NCI-H2196 (cell line): ENCODE measurements around the gene RHOB.
"Not testable (repeated sequence)": the region's sequence is repeated elsewhere in the genome, so short reads cannot be mapped to it uniquely, and the experiment has no call there.

Source experiments
- DNase-seq: peaks from one replicate; lab custom pipeline; 2025; ENCODE audit not compliant: unreplicated experiment; lab: John Stamatoyannopoulos, UW

The RHOB gene

GRCh38 chr2:20422402-20423271 lies 24.2 kb upstream of the RHOB start:
- DNase-seq, result peak; percentile 18

- DNase-seq, result no peak
Observed at GRCh38 chr2:20423359-20423758, 23.5 kb upstream of the RHOB start.

DNA sequence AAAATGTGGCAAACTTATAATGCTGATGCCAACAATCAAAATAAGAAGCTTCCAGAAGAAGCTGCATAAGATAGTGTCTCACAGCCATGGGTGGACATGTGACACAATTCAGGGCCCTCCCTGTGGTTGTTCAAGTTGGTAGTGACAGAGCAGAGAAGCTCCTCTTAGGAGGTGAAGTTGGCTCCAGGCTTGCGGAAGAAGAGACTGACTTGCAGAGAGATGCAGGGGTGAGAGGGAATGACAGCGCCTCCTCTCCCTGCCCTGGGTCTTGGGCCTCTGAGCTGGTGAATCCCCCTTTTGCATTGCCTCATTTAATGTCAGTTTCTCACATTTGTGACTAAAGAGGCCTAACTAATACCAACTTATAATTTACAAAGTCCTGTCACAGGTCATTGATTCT lies 23.0 kb upstream of the RHOB start:
- DNase-seq, result no peak

DNA sequence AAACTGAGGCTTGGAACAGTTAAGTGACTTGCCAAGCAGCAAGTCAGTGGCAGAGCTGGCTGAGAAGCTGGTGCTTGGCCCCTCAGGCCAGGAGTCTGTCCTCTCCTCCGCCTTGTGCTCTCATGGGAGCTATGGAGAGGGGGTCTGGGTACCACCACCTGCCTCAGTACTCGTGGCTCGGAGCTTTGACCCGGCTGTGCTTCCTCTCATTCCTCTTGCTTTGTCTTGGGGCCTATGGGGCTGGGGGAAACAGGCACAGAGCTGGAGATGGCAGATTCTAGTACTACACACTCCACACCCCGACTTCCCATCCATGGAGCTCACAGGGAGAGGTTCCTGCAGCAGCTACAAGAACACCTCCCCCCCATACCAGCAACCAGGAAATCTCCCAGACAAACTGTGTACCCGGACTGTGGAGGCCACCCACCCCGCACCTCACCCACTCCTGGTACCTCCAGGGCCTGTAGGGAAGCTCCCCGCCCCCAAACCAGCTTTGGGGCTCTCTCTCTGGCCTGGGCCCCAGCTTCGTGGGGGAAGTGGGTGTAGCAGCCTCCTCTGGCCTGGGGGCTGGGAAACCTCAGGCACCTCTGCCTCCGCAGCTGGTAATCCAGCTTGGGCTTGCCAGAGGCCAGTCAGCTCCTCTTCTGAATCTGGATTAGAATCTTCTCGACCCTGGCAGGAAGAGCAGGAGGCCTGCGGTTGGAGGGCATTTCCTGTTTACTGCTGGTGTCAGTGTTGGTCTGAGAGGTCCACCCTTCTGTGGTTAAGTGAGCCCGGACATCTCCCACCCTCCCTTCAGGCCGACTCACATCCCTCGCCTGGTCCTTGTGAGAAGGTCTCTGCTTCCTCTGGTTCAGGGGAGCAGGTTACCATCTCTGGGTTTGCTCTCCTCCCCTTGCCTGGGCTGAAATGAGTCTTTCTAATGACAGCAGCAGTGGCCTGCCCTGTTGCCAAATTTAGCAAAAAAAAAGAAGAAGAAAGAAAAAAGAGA lies 22.3 kb upstream of the RHOB start:
- DNase-seq, result no peak

DNA sequence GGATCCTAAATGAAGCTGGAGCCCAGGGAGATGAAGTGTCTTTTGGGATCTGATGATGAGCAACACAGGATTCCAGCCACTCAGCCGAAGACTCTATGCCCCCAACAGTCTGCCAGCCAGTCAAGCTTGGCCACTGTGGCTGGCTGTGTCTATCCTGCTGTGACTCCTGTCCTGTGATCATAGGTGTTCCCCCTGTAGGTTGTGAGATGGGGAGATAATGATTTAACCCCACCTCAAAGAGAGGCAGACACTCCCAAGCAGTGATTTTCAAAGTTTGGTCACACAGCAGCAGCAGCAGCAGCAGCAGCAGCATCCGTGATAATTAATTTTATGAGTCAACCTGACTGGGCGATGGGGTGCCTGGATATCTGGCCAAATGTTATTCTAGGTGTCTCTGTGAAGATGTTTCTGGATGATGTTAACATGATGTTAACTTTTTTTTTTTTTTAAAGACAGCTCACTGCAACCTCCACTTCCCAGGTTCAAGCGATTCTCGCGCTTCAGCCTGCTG lies 21.4 kb upstream of the RHOB start:
- no peak for DNase-seq

GRCh38 chr2:20425884-20426283 lies 21.0 kb upstream of the RHOB start:
- no peak for DNase-seq

GRCh38 chr2:20427931-20428526 lies 18.8 kb upstream of the RHOB start:
- no peak for DNase-seq

DNA sequence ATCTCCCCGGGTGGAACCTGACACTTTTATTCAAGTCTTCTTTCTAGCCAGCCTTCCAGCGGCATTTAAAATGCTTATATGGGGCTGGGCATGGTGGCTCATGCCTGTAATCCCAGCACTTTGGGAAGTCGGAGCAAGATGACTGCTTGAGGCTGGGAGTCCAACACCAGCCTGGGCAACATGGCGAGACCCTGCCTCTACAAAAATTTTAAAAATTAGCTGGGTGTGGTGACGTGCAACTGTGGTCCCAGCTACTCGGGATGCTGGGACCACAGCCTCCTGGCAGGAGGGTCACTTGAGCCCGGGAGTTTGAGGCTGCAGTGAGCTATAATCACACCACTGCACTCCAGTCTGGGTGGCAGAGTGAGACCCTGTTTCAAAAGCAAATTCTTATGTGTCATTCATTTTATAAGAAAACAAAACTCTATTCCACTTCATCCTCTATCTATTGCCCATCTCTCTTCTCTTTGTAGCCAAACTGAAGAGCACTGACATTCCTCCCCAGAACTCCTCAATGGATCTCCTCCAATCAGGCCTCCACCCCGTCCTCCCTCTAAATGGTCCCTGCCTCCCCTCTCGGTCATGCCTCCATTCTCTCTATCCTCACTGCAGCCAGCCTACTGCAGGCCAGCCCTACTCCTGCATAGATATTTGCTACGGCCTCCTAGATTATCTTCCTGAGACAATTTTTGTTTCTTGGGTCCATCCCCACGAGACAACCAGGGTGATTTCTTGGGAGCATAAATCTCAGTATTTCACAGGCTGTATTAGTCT lies 18.0 kb upstream of the RHOB start:
- no peak for DNase-seq

DNA sequence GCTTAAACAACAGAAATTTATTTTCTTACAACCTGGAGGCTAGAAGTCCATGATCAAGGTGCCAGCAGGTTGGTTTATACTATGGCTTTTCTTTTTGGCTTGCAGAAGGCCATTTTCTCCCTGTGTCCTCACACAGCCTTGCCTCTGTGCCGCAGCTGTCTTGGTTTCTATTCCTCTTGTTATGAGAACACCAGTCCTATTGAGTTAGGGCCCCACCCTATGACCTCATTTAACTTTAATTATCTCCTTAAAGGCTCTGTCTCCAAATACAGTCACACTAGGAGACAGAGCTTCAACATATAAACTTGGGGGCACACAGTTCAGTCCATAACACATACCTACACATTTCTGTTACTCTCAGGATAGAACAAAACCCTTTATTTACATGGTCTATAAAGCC lies 17.3 kb upstream of the RHOB start:
- no peak for DNase-seq

GRCh38 chr2:20430035-20430434 lies 16.8 kb upstream of the RHOB start:
- DNase-seq, result no peak

DNA sequence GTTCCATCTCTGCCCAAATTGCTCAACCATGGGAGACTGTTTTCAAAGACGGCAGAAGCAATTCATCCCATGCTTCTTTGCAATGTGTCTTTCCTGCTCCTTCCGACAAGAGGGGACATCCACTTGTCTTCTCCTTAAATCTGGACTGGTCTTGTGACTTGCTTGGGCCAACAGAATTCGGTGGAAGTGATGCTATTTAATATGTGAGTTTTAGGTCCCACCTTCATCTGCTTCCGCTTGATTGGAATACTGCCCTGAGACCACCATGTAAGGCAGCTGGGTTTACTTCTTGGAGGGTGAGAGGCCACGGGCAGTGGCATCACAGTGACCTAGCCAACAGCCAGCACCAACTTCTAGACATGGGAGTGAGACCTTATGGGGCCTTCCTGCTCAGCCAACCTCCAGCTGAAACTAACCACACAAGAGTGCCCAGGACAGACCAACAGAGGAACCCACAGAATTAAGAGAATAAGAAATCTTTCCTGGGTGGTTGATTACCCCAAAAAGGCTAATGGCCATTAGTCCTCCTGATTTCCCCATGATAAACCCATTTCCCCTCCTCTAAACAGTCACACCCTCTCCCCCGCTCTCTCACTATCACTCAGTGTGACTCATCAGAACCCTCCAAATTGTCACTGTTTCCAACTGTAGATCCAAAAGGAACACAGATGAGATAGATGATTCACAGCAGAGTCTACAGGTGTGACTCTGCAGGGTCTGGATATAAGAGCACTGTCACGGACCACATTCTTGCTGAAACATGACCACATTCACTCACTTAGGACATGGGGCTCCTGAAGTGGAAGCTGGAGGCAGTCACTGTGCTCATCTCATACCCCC lies 16.2 kb upstream of the RHOB start:
- no peak for DNase-seq

DNA sequence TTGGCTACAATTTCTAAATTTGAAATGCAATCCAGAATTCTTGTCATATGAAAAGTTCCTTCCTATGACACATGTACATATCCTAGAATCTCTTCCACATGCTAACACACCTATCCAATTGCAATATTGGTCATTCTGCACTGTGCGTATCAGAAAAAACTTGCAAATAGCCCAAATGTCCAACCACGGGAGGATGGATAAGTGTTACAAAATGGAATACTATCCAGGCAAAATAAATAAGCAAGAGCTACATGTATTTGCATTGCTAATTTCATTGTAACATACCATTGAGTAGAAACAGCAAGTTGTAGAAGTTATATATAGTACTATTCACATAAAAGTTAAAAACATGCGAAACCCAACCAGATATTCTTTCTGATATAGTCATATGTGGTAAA lies 15.6 kb upstream of the RHOB start:
- DNase-seq, result no peak

DNA sequence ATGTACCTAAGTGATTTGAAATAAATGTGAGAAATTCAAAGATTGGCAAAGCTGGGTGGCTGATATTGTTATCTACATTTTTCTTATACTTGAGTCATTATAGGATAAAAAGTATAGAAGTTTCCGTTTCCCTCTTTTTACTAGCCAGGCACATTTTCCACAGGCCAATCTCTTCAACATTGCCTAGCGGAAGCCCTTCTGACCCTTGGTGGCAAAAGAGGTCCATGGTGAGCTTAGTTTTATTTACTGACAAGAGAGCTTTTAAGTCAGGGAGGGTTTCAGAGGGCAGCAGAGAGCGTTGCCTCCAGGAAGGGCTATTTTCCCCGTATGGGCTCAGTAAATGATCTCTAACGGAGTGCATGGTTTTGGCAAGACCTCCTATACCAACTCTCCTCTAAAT lies 15.1 kb upstream of the RHOB start:
- no peak for DNase-seq

- DNase-seq, result no peak
Observed at GRCh38 chr2:20432714-20433113, 14.2 kb upstream of the RHOB start.

DNA sequence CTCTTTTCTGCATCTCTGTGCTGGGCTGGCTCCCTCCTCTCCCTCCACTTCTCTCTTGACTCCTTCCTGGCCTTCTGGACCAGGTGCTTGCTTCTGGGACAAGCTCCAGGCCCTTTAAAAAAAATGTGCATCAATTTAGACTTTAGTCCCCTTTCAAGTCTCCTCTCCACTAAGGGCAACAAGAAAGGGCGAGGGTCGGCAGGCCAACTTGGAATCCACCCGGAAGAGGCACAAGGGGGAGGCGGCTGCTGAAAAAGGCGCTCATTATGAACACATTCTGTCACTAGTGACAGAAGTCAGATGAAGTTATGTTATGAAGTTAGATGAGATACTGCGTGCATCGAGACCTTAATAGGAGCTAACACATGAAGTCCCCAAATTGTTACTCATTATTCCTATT lies 13.6 kb upstream of the RHOB start:
- no peak for DNase-seq

DNA sequence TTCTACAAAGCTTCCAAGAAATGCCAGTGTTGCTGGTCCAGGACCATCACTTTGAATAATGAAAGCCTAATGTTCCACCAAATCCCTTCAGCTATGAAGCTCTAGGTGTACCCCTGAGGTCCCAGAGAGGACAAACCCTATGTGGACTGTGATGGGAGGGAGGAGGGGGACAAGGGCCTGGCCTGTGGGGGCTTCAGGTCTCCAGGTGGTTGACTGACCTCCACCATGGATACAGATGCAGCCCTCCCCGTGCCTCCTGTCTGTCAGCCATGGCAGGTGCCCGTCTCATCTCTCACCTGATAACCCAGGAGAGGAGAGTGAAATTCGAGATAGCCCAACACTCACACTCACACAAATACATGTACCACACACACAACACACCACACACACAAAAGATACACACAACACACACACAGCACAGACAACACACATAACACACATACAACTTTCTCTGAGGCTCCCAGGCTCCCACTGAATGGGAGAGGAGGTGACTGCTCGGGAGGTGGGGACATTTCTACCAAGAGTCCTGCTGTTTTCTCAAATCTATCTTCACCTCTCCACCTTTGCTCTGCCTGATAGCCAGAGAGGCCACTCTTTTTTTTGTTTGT lies 12.8 kb upstream of the RHOB start:
- no peak for DNase-seq

GRCh38 chr2:20434588-20435294 lies 12.1 kb upstream of the RHOB start:
- no peak for DNase-seq

- DNase-seq, result not testable (repeated sequence)
Observed at GRCh38 chr2:20435456-20435855, 11.4 kb upstream of the RHOB start.
